ENCODE results near the gene MPPED2.

MPPED2 gene

GRCh38 chr11:30481330-30481729 is 104.8 kb downstream of the MPPED2 start:
- intact Hi-C loops (cut with micrococcal nuclease): no loop called here
- H3K9me3 Mint-ChIP-seq: no peaks in the 10 kb centered on the region
- H3K36me3 Mint-ChIP-seq (ENCODE audit: low read depth): no peaks in the 10 kb centered on the region
- no peak overlapping the region for H3K4me3 Mint-ChIP-seq
- peaks cover 10% of the 10 kb centered on the region for H3K4me1 Mint-ChIP-seq (ENCODE audit: low read depth)
- H3K27me3 Mint-ChIP-seq: peaks cover 5% of the 10 kb centered on the region
- H3K27ac Mint-ChIP-seq: no peak overlapping the region

- Mint-ChIP-seq H3K36me3 (ENCODE audit: low read depth) (no peaks in the 10 kb centered on the region), H3K27me3 (peaks cover 5% of the 10 kb centered on the region), H3K9me3 (no peaks in the 10 kb centered on the region), H3K4me1 (ENCODE audit: low read depth) (no peaks in the 10 kb centered on the region), H3K27ac (no peak overlapping the region), H3K4me3 (no peak overlapping the region)
- intact Hi-C loops (cut with micrococcal nuclease): no loop called here
These were observed 106.3 kb downstream of the MPPED2 start for GRCh38 chr11:30479899-30480298.

DNA sequence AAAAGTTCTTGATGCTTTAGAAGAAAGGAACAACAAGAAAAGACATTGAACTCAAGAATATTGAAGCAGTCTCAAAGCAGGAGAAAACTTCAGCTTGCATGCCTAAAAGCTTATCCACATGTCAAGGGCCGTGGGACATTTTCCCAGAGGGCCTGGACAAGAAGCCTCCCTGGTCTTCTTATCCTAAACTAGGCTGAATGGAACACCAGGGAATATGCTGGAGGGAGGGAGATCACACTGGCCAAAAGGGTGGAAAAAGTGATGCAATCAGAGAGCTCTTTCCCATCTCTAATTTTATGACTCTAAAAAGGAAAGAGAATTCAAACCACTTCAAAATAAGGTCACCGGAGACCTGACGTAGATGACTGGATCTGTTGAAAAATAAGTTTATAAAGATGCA is 107.2 kb downstream of the MPPED2 start:
- intact Hi-C loops (cut with micrococcal nuclease): no loop called here
- H3K4me3 Mint-ChIP-seq: no peak overlapping the region
- H3K27ac Mint-ChIP-seq: no peak overlapping the region
- H3K4me1 Mint-ChIP-seq (ENCODE audit: low read depth): no peaks in the 10 kb centered on the region
- H3K27me3 Mint-ChIP-seq: peaks cover 7% of the 10 kb centered on the region
- no peaks in the 10 kb centered on the region for H3K9me3 Mint-ChIP-seq
- no peaks in the 10 kb centered on the region for H3K36me3 Mint-ChIP-seq (ENCODE audit: low read depth)

DNA sequence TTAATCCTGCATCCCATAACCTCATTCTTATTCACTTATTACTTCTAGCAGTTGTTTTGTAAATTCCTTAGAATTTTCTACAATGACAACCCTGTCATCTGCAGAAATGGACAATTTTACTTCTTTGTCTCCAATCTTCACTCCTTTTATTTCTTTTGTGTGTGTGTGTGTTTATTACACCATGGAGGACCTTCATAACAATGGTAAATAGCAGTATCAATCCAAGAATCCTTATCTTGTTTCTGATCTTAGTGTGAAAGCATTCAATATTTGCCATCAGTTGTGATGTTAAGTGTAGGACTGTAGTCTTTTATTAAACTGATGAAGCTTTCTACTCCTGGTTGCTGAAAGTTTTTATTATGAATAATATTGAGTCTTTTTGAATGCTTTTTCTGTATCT is 109.1 kb downstream of the MPPED2 start:
- no peak overlapping the region for H3K27ac Mint-ChIP-seq
- no peaks in the 10 kb centered on the region for H3K4me1 Mint-ChIP-seq (ENCODE audit: low read depth)
- H3K9me3 Mint-ChIP-seq: no peaks in the 10 kb centered on the region
- intact Hi-C loops (cut with micrococcal nuclease): no loop called here
- peaks cover 7% of the 10 kb centered on the region for H3K27me3 Mint-ChIP-seq
- no peak overlapping the region for H3K4me3 Mint-ChIP-seq
- no peaks in the 10 kb centered on the region for H3K36me3 Mint-ChIP-seq (ENCODE audit: low read depth)

DNA sequence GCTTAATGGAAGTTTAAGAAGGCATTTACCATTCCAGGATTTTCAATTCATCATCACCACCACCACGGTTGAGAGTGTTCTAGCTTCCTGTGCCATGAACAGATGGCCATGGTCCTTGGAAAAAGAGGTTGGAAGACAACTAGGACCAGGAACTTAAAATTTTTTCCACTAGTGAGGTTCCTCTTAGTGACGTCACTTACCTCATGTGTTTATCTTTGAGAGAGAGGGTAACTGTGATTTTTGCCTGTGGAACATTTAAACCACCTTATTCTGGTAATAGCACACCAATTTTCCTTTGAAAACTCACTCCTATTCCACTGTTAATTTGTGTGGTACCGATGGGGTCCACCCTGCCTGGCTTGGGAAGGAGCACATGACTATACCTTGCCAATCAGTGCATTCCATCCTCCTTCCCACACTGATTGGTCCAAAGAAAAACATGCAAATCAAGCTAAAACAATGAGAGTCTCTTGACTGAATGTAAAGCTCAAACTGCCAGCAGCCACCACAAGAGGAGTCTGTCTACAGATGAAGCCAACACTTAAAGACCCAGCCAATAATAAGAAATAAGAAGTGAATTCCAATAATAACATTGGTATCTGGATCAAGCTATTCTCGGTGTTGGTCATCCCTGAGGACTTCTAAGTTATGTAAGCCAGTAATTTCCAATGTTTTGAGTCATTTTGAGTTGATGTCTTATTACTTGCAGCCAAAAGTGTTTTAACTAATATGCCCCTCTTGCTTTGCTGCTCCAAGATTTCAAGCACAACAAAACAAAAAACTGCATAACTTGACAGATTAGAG is 111.8 kb downstream of the MPPED2 start:
- Mint-ChIP-seq H3K4me3 (no peak overlapping the region), H3K4me1 (ENCODE audit: low read depth) (no peaks in the 10 kb centered on the region), H3K36me3 (ENCODE audit: low read depth) (no peaks in the 10 kb centered on the region), H3K27me3 (peaks cover 9% of the 10 kb centered on the region), H3K27ac (no peak overlapping the region), H3K9me3 (no peaks in the 10 kb centered on the region)
- intact Hi-C loops (cut with micrococcal nuclease): no loop called here

DNA sequence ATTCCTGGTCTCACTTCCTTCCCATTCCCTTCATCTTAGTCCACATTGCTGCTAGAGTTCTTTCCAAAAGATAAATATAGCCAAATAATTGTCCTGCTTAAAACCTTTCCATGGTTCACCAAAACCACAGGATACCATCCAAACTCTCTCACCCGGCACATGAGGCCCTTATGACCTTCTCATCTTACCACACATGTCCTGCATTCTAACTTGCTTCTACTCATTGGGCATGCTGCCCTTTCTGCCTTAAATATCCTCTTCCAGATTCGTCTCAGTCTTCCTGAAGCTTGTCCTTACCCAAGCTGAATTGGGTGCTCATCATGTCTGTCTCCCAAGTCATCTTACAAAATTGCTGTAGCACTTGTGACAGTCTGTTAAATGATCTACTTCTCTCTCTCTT is 114.9 kb downstream of the MPPED2 start:
- Mint-ChIP-seq H3K9me3 (no peaks in the 10 kb centered on the region), H3K4me1 (ENCODE audit: low read depth) (no peaks in the 10 kb centered on the region), H3K36me3 (ENCODE audit: low read depth) (no peaks in the 10 kb centered on the region), H3K27ac (no peak overlapping the region), H3K4me3 (no peak overlapping the region), H3K27me3 (peaks cover 4% of the 10 kb centered on the region)
- intact Hi-C loops (cut with micrococcal nuclease): no loop called here

GRCh38 chr11:30468881-30469280 is 117.3 kb downstream of the MPPED2 start:
- H3K9me3 Mint-ChIP-seq: no peaks in the 10 kb centered on the region
- H3K27ac Mint-ChIP-seq: no peak overlapping the region
- no peaks in the 10 kb centered on the region for H3K4me1 Mint-ChIP-seq (ENCODE audit: low read depth)
- H3K4me3 Mint-ChIP-seq: no peak overlapping the region
- peaks cover 3% of the 10 kb centered on the region for H3K27me3 Mint-ChIP-seq
- intact Hi-C loops (cut with micrococcal nuclease): no loop called here
- no peaks in the 10 kb centered on the region for H3K36me3 Mint-ChIP-seq (ENCODE audit: low read depth)

GRCh38 chr11:30467176-30467575 is 119.0 kb downstream of the MPPED2 start:
- Mint-ChIP-seq H3K9me3 (no peaks in the 10 kb centered on the region), H3K4me1 (ENCODE audit: low read depth) (no peaks in the 10 kb centered on the region), H3K27ac (no peak overlapping the region), H3K4me3 (no peak overlapping the region), H3K27me3 (peaks cover 3% of the 10 kb centered on the region), H3K36me3 (ENCODE audit: low read depth) (no peaks in the 10 kb centered on the region)
- intact Hi-C loops (cut with micrococcal nuclease): no loop called here

- Mint-ChIP-seq H3K27me3 (peaks cover 1% of the 10 kb centered on the region), H3K36me3 (ENCODE audit: low read depth) (no peaks in the 10 kb centered on the region), H3K4me3 (no peak overlapping the region), H3K27ac (no peak overlapping the region), H3K9me3 (no peaks in the 10 kb centered on the region), H3K4me1 (ENCODE audit: low read depth) (no peaks in the 10 kb centered on the region)
- intact Hi-C loops (cut with micrococcal nuclease): no loop called here
These were observed 120.5 kb downstream of the MPPED2 start for GRCh38 chr11:30465623-30466022.

DNA sequence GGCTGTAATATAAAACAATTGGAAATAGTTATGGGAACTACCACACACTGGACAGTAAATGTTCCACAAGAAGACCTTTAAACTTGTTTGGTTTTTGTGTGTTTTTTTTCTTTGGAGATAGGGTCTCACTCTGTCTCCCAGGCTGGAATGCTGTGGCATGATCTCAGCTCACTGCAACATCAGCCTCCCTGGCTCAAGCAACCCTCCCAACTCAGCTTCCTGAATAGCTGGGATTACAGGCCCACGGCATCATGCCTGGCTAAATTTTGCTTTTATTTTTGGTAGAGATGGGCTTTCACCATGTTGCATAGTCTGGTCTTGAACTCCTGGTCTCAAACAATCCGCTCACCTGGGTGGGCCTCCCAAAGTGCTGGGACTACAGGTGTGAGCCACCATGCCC is 121.0 kb downstream of the MPPED2 start:
- Mint-ChIP-seq H3K4me1 (ENCODE audit: low read depth) (no peaks in the 10 kb centered on the region), H3K4me3 (no peak overlapping the region), H3K36me3 (ENCODE audit: low read depth) (no peaks in the 10 kb centered on the region), H3K27me3 (no peaks in the 10 kb centered on the region), H3K27ac (no peak overlapping the region), H3K9me3 (no peaks in the 10 kb centered on the region)
- intact Hi-C loops (cut with micrococcal nuclease): no loop called here

DNA sequence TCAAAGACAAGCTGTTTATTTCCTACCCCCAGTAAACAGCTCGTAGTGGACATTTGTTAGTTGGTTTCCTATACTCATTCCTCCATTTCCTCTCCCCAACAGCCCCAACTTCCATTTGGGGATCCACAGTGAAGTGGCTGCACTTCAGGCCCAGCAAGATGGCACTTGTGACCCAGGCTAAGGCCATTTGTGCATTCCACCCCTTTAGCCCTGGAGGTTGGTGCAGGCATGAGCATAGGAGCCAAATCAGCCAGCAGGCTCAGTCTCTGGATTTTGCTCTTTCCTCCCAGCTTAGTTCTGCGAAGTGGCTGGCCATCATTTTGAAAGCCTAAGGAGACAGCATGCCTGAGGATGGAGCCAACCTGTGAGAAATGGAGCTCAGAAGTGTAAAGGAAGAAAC is 122.9 kb downstream of the MPPED2 start:
- H3K36me3 Mint-ChIP-seq (ENCODE audit: low read depth): no peaks in the 10 kb centered on the region
- H3K27me3 Mint-ChIP-seq: peaks cover 2% of the 10 kb centered on the region
- intact Hi-C loops (cut with micrococcal nuclease): no loop called here
- peaks cover under 1% of the 10 kb centered on the region for H3K4me1 Mint-ChIP-seq (ENCODE audit: low read depth)
- H3K27ac Mint-ChIP-seq: no peak overlapping the region
- no peak overlapping the region for H3K4me3 Mint-ChIP-seq
- no peaks in the 10 kb centered on the region for H3K9me3 Mint-ChIP-seq

GRCh38 chr11:30462421-30462820 is 123.7 kb downstream of the MPPED2 start:
- no peak overlapping the region for H3K27ac Mint-ChIP-seq
- H3K36me3 Mint-ChIP-seq (ENCODE audit: low read depth): no peaks in the 10 kb centered on the region
- H3K9me3 Mint-ChIP-seq: no peaks in the 10 kb centered on the region
- intact Hi-C loops (cut with micrococcal nuclease): no loop called here
- H3K27me3 Mint-ChIP-seq: peaks cover 2% of the 10 kb centered on the region
- H3K4me1 Mint-ChIP-seq (ENCODE audit: low read depth): peaks cover 8% of the 10 kb centered on the region
- H3K4me3 Mint-ChIP-seq: no peak overlapping the region

DNA sequence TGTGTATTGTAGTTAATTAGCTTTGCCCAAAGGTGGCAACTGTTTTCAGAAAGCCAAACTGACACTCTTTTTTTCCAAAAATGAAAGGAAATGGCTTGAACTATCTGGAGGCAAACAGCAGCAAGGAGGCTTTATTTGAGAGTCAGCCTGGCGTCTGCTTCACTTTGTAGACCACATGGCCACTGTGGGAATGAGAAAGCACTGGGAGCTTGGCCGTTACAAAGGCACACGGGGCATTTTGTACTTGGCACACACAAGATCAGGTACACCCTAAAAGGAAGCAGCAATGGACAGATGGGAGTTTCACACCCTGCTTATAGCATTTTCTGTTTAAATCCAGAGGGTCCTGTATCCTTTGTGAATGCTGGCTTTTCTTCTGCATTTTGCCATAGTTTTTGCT is 126.3 kb downstream of the MPPED2 start:
- Mint-ChIP-seq H3K27me3 (peaks cover 6% of the 10 kb centered on the region), H3K4me1 (ENCODE audit: low read depth) (peaks cover 27% of the 10 kb centered on the region), H3K9me3 (no peaks in the 10 kb centered on the region), H3K27ac (peak overlapping the region; percentile 35), H3K4me3 (no peak overlapping the region), H3K36me3 (ENCODE audit: low read depth) (no peaks in the 10 kb centered on the region)
- intact Hi-C loops (cut with micrococcal nuclease): loop anchor here (10.0 kb wide), 2 partner anchors 115 to 455 kb away; no protein-coding TSS in a partner anchor

- no peak overlapping the region for H3K27ac Mint-ChIP-seq
- H3K9me3 Mint-ChIP-seq: no peaks in the 10 kb centered on the region
- H3K36me3 Mint-ChIP-seq (ENCODE audit: low read depth): no peaks in the 10 kb centered on the region
- H3K27me3 Mint-ChIP-seq: peaks cover 6% of the 10 kb centered on the region
- peaks cover 32% of the 10 kb centered on the region for H3K4me1 Mint-ChIP-seq (ENCODE audit: low read depth)
- intact Hi-C loops (cut with micrococcal nuclease): loop anchor here (10.0 kb wide), 2 partner anchors 115 to 455 kb away; no protein-coding TSS in a partner anchor
- H3K4me3 Mint-ChIP-seq: no peak overlapping the region
These were observed 126.8 kb downstream of the MPPED2 start for GRCh38 chr11:30459306-30459705.

DNA sequence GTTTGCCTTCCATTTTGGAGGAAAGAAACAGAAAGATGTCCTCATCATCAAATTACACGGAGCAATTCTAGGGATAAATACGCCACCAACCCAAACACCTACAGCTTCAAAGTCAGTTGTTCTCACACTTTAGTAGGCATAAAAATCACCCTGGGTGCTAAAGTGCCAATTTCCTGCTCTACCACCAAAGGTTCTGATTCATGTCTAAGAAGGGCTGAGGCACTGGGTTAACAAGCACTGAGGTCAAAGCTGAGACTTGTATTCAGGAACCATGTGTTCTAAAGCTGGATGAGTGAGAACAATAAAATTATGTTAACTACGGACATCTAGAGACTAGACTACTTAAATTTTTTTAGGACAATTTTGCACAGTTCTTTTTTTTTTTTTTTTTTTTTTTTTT is 127.6 kb downstream of the MPPED2 start:
- no peaks in the 10 kb centered on the region for H3K36me3 Mint-ChIP-seq (ENCODE audit: low read depth)
- H3K27me3 Mint-ChIP-seq: peaks cover 8% of the 10 kb centered on the region
- no peak overlapping the region for H3K27ac Mint-ChIP-seq
- H3K4me1 Mint-ChIP-seq (ENCODE audit: low read depth): peaks cover 40% of the 10 kb centered on the region
- H3K9me3 Mint-ChIP-seq: no peaks in the 10 kb centered on the region
- no peak overlapping the region for H3K4me3 Mint-ChIP-seq
- intact Hi-C loops (cut with micrococcal nuclease): loop anchor here (10.0 kb wide), 2 partner anchors 114 to 456 kb away; no protein-coding TSS in a partner anchor
